GM18517 (cell line): ENCODE measurements around the gene KLHDC8B.

Experiments used
- ATAC-seq: cut with Tn5 transposase; IDR thresholded peaks from one replicate; pipeline ENCODE4 v1.9.1; 2021; ENCODE audit warnings: mild to moderate bottlenecking, moderate library complexity; ENCODE audit not compliant: unreplicated experiment

Gene KLHDC8B

DNA sequence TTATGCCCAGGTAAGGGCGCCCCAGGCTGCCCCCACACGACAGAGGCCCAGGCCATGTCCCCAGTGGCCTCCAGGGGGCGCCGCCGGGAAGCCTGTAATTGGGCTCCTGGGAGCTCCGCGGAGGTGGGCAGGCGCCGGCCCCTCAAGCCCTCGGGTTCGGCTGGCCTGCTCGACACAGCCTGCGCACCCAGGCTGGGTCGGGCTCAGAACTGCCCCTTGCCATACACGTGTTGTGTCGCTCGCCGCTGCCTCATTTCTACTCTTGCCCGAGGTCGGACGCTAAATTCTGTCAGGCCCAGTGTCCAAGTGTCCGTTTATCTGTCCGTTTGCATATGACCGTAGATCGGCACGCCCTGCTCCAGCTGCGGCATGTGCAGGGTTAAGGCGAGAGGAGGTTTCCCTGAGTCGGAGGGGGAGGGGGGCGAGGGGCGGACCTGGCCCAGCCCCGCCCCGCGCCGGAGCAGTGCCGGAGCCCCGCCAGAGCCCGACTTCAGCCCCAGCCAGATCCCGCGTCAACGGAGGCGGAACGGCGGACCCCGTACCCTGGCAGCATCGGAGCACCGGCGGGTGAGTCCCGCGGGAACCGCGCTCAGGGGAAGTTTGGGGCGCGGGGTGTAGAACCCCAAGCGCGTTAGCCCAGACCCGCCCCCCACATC lies at the start of gene KLHDC8B:
Gene KLHDC8B (plus strand): TSS at position 480 of the 656 bp plus-strand sequence. CDS start 1,172 bp downstream, outside the sequence.
- no peak for ATAC-seq

- no peak for ATAC-seq
Measured at GRCh38 chr3:49122022-49122421, 49.4 kb upstream of the KLHDC8B start.

DNA sequence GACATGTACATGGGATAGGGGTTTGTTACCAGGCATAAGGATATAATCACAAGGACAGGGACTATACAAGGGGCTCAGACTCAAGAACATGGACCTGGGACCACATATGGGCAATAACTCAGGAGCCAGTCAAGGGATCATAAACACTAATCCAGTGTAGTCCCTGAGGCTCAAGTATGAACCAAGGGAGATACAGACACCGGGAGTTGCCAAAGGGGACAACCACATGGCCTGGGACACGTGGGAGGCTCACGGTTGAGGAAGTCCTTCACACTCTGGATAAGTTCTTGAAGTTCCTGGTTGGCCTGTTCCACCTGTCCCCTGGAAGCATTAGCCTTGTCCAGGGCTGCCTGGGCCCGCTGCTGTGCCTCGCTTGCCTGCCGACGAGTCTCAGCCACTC lies 48.9 kb upstream of the KLHDC8B start:
- no peak for ATAC-seq

- no peak for ATAC-seq
Measured at GRCh38 chr3:49122886-49123545, 48.4 kb upstream of the KLHDC8B start.

- no peak for ATAC-seq
Measured at GRCh38 chr3:49123687-49124086, 47.7 kb upstream of the KLHDC8B start.

DNA sequence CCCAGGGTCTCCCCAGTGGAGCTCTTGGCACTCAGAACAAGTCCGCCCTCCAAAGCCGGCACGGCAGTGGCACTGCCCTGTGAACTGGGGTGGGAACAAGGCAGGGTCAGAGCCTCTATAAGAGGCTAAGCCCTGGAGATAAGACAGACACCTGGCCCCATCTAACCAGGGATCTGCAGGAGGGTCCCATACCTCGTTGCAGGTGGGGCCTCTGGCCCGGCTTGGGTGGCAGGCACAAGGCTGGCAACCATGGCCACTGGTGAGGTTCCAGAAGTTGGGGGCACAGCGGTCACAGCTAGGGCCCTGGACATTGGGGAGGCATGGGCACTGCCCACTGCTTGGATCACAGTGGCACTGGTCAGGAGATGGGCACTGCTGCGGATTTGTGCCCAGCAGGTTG lies 47.2 kb upstream of the KLHDC8B start:
- no peak for ATAC-seq

DNA sequence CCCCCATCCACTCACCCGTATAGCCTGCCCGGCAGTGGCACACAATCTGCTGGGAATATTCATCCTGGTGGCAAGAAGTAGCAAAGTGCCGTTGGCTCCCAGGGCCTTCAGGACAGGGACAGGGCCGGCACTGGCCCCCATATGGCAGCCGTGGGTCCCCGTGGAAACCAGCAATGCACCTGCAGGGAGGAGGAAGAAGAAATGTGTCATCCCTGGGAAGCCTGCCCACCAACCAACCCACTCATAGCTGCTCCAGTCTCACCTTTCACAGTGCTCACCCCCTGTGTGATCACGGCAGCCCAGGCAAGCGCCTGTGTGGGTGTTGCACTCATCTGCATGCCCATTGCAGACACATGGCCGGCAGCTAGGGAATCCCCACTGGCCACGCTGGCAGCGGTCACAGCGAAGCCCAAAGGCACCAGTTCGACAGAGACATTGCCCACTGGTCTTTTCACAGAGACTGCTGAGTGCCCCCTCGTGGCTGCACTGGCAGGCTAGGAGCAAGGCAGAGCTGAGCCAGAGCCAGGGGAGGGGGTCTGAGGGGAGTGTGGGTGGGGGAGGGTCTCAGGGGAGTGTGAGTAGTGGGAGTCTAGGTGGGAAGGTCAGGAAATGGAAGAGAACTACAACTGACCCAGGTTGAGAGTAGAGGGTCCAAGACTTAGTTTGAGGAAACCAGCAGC lies 46.3 kb upstream of the KLHDC8B start:
- ATAC-seq = no peak

DNA sequence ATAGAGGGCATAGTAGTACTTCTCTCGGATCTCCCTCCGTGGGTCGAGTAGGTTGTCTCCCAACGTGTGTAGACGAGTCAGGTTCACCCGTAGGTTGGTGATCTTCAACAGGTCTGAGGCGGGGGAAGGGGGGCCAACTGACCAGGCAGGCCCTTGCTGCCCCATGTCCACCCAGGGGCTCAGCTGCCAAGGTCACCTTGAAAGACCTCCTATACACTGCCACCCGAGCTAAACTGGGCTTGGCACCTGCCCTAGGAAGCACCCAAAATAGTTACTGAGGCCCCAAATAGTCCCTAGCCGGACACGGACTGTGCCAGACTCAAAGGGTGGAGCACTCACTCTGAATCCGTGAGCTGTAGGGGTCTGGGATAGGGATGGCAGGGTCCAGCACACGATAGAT lies 40.4 kb upstream of the KLHDC8B start:
- ATAC-seq = no peak

DNA sequence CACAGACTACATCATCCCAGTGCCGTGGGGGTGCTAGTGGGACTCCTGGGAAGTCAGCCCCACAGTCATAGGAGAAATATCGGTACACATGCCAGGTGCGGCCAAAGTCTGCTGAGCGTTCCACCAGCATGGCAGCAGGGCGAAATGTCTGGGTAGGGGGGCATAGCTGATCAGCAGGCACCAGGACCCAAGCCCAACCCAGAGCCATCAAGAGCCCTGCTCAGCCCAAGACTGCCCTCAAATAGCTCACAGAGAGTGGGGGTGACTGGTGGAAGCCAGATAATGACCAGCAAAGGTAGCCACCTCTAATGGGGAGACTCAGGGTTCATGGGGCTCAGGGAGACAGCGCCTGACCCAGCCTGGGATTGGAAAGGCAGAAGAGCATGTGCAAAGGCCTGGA lies 39.8 kb upstream of the KLHDC8B start:
- ATAC-seq = no peak

- no peak for ATAC-seq
Measured at GRCh38 chr3:49132073-49132436, 39.3 kb upstream of the KLHDC8B start.

DNA sequence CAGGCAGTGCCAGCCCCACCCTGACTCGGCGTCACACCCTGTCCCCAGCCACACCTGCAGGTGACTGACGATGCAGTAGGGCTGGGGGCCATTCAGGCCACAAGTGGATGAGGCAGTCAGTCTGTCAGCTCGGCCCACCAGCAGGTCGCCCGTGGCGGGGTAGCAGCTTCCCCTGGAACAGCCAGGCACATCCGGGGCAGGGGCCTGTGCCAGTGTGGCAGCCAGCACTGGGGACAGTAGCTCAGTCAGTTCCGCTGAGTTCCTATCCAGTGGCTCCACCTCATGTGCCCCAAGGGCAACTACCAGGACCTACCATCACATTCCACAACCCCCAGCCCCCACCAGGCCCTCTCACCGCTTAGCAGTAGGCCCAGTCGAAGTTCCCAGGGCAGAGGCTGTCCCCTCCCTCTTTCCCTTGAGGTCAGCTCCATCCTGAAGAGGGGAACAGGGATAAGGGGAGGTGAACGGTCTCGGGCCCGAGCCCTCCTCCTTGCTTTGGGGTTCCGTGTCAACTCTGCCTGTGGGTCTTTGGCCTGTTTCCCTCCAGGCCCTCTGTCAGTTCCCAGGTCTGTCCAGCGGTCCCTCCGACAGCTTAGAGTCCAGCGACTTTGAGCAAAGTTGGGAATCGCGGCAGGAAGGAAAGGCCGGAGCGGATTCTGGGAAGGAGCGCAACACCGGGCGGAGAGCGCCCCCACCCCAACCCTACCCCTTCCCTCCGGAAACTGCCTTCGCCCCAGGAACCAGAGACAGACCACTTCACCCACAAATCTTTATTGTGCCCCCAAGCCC lies 38.8 kb upstream of the KLHDC8B start, which contains the start of gene LAMB2:
Gene LAMB2 (minus strand): TSS at position 614 of the 789 bp plus-strand sequence. CDS start 183 bp downstream, at position 431.
- ATAC-seq = no peak

DNA sequence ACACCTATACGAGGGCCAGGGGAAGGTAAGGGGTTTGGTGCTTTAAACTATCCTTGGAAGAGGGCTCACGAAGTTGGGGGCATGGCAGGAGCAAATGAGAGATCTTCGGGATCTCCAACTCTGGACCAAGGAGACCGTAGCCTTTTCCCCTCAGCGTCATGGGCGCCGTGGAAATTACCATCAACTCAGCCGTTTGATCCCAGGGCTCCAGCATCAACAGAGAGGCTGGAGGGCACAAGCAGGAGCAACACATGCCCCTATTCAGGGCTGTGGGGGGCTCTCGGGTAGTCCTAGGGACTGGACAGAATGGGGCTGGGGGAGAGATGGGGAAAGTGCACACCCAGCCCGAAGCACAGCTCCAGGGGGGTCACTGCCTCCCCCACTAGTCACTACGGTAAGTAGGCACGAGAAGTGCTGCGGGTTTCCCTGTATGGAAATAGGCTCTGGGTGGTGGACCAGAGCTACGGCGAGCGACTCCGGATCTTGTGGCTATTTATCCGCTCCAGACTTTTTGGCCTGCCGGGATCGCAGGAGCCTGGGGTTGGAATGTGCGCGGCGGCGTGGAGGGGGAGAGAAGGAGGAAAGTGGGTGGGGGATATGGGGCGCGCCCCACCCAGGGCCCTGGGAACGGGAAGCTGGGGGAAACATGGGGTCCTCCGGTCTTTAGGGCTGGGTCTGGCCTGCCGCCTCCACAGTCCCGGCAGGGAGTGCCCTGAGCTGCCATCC lies 38.0 kb upstream of the KLHDC8B start:
- no peak for ATAC-seq

DNA sequence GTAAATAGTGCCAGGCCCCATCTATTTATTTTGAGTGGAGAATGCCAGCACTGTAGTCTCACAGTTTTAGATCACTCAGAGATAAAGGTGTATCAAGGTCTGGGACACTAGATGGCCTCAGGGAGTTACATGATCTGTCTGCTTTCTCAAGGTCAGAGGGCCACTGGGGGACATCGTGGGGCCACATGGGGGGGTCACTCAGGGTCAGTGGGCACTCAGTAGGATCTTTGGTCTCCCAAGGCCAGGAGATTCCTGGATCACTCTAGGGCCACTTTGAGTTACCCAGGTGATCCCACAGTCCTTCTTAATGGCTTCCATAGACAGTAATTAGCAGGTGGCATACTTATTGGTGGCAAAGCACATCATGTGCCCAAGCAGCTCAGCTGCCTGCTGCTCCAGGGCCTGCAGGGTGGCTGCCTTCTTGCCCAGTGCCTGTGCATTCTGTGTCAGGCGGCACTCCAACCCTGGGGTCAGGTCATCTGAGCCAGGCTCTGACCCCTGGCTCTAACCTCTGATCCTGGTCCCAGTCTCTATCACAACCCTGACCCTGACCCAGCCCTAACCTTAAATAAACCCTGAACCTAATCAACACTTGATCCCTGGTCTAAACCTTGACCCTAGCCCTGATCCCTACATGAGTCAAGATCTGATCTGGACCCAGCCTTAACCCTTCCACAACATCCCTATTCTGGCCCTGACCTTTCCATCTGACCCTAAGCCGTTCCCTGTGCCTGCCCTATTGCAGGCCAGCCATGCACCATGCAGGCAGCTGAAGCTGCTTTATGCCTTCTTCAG lies 36.7 kb upstream of the KLHDC8B start:
- no peak for ATAC-seq

DNA sequence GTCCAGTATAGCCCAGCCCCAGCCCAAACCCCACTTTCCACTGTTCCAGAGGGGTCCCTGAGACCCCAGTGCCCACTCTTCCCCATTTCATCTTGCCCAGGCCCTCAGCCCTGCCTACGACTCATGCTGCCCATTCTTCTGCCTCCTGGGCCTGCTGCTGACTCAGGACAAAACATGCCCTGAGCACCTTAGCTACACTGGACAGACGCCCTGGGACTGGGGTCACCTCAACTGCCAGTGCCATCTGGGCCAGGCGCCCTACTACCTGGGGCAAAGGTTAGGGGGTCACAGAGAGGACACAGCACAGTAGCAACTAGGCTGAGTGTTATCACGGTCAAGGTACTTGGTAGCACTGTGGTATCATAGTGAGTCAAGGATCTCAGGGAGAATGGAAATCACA lies 35.9 kb upstream of the KLHDC8B start:
- ATAC-seq = no peak

GRCh38 chr3:49140080-49140479 lies 31.3 kb upstream of the KLHDC8B start:
- ATAC-seq = no peak

GRCh38 chr3:49148159-49148558 lies 23.2 kb upstream of the KLHDC8B start:
- ATAC-seq = no peak

DNA sequence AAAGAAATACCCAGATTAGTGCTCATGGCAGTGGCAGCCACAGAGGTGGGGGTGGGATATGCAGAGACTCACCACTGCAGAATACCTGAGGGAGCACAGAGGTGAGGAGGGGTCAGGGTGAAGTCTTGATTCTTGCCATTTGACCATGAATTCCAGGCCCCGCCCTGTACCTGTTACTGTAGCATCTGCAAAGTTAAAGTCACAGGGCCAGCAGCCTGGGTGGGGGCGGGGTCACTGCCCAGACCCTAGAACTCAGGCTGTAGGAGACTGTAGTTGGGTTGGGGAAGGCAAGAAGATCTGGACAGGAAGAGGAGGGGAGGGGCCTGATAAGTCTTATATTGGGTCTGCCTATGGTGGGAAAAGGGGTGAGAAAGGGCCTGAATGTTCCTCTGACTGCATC lies 19.8 kb upstream of the KLHDC8B start:
- ATAC-seq = no peak

DNA sequence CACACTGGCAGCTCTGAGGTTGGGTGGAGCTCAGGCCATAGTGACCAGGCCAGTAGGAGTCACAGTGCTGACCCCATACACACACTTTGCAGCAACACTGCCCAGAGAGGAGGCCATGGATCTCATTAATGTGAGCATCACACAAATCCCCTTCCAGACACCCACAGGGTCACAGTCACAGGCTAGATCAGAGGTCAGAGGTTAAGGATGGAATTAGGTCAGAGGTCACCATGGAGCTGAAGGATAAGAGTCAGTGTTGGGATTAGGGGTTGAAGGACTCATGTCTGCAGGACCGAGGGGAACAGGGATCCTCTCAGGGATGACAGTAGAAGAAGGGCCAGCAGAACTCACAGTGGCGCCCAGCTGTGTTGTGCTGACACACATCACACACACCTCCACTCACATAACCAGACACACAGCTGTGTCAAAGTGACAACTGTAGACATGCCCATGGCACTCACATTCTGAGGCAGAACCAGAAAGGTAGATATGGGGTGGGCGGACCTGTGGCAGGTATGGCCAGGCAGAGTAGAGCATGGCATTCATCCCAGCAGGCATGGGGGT lies 18.0 kb upstream of the KLHDC8B start:
- no peak for ATAC-seq

- no peak for ATAC-seq
Measured at GRCh38 chr3:49157289-49157688, 14.1 kb upstream of the KLHDC8B start.
